Astrocyte of the cerebellum (primary cell): ENCODE results near the gene CLDN20.

Experiments used
- DNase-seq: peaks from one replicate; pipeline ENCODE4 v3.0.0-alpha.2; 2011; ENCODE audit warnings: low read depth
- H3K4me3 ChIP-seq: 2 replicates; pipeline ENCODE4 v1.5.1; 2011; ENCODE audit warnings: mild to moderate bottlenecking, low read depth, low read length, moderate library complexity
- in situ Hi-C: cut with HindIII; loops from 2 replicates; pipeline ENCODE4 v1.10.0; 2017; ENCODE audit warnings: low sequenced_read_pairs
- TF ChIP-seq, protein P1 (sequence below): IDR thresholded peaks from 2 replicates; pipeline ENCODE4 v1.5.1; 2012; ENCODE audit warnings: low read length, low read depth, moderate library complexity, mild to moderate bottlenecking; ENCODE audit errors: missing control alignments

The CLDN20 gene

DNA sequence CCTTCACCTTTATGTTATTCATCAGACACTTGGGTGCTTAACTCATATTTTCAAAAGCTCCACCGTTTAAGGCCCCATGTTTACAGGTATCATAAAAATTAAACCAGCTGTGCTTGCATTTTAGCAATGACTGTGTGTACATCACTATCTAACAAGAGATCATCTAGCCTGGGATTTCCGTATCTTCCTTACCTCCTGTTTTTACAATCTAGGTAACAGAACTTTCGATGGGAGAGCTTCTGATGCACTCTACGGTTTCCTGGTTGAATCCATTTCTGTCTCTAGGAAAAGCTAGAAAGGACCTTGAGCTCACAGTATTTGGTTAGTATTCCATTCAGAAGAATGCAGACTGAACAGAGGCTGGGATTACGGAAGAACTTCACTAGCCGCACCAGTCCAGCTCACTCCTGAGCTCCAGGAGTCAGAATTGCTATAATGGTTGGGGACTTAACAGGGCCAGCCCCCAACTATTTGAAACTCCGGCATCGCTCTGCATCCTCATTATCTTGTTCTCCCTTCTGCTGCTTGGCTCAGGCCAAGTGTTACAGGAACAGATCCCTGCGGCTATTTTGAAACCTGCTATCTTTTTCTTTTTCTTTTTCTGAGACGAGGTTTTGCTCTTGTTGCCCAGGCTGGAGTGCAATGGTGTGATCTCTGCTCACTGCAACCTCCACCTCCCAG is 13.0 kb upstream of the CLDN20 start:
- TF ChIP-seq, protein P1, sequence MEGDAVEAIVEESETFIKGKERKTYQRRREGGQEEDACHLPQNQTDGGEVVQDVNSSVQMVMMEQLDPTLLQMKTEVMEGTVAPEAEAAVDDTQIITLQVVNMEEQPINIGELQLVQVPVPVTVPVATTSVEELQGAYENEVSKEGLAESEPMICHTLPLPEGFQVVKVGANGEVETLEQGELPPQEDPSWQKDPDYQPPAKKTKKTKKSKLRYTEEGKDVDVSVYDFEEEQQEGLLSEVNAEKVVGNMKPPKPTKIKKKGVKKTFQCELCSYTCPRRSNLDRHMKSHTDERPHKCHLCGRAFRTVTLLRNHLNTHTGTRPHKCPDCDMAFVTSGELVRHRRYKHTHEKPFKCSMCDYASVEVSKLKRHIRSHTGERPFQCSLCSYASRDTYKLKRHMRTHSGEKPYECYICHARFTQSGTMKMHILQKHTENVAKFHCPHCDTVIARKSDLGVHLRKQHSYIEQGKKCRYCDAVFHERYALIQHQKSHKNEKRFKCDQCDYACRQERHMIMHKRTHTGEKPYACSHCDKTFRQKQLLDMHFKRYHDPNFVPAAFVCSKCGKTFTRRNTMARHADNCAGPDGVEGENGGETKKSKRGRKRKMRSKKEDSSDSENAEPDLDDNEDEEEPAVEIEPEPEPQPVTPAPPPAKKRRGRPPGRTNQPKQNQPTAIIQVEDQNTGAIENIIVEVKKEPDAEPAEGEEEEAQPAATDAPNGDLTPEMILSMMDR, result no peak
- in situ Hi-C loops, result loop anchor here (5.0 to 25.0 kb wide), 2 partner anchors 74 to 314 kb away; no protein-coding TSS in a partner anchor
- H3K4me3 ChIP-seq, result no peak overlapping the region

DNA sequence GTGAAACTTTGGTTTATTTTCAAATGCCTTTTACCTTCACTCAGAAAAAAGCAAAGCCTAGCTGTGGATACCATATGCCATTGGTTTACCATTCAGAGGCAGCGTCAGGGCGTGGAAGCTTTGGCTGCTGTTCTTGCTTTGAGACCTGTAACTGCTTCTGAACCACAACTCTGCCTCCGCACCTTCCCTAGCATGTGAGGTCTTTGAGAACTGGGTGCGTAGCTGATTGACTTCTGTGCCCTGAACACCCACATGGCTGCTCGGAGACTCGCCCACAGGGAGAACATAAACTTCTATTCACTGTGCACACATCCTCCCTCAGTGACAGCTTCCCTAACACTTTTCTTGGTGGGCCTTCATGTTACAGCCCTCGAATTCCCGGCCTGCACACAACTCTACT is 11.2 kb upstream of the CLDN20 start:
- in situ Hi-C loops, result loop anchor here (5.0 to 25.0 kb wide), 2 partner anchors 75 to 315 kb away; no protein-coding TSS in a partner anchor
- H3K4me3 ChIP-seq, result no peak overlapping the region
- no peak for DNase-seq
- TF ChIP-seq, protein P1, result no peak

More for the DNA sequence above, 13.0 kb upstream of the CLDN20 start:
- no peak for DNase-seq

DNA sequence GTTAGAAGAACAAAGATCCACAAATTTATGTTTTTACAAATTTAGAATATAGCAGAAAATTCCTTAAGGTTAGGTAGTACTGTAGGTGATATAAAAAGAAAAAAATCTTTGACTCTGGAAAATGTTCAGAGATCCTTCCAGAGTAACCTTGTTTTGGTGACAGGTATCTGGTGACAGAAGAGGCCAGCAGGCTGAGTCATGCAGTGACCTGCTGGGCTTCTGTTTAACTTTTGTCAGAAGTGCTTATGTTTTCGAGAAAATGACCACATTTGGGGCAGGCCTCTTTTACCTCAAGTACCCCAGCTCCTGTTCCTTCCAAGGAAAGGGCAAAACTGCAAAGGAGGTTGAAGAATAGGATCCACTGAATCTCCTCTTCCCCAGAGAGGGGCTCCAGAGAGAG is 10.5 kb upstream of the CLDN20 start:
- no peak overlapping the region for H3K4me3 ChIP-seq
- in situ Hi-C loops, result loop anchor here (5.0 to 25.0 kb wide), 2 partner anchors 76 to 316 kb away; no protein-coding TSS in a partner anchor
- no peak for DNase-seq
- TF ChIP-seq, protein P1, result no peak

DNA sequence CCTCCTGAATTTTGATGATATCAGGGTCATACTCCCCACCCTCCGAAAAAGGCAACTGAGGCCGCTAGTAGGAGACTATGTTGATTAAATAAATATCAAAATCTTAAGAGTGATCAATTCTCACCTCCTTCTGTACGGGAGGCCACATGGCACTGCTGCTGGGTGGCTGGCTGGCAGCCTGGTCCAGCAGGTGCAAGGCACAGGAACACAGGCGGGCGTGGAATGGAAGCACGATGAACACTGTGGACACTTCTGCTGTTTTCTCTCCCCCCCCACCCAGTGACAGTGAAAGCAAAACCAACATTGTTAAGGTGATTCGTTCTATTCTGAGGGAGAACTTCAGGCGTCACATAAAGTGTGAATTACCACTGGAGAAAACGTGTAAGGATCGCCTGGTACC is 9.7 kb upstream of the CLDN20 start:
- no peak overlapping the region for H3K4me3 ChIP-seq
- DNase-seq, result no peak
- TF ChIP-seq, protein P1, result no peak
- in situ Hi-C loops, result loop anchor here (5.0 to 25.0 kb wide), 2 partner anchors 77 to 317 kb away; no protein-coding TSS in a partner anchor

DNA sequence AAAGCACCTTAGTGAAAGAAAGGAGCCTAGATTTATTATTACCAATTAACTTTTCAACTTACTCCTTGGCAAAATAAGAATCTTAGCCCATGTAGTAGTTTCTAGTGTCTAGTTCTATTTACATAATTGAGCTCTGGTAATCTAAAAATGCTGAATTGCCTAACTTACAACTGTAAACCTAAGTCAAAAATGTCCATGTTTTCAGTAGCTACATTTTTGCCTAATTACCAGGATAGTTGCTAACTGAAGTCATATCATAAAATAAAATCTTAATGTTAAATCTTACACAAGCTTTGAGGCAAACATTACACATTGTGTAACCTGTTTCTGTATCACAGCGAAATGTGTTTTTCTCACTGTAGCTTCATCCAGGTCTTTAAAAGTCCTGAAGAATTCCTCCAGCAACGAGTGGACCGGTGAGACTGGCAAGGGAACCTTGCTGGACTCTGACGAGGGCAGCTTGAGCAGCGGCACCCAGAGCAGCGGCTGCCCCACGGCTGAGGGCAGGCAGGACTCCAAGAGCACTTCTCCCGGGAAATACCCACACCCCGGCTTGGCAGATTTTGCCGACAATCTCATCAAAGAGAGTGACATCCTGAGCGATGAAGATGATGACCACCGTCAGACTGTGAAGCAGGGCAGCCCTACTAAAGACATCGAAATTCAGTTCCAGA is 7.6 kb upstream of the CLDN20 start:
- TF ChIP-seq, protein P1, result no peak
- in situ Hi-C loops, result loop anchor here (25.0 kb wide), 1 partner anchor 319 kb away; no protein-coding TSS in a partner anchor
- H3K4me3 ChIP-seq, result no peak overlapping the region
- DNase-seq, result no peak

DNA sequence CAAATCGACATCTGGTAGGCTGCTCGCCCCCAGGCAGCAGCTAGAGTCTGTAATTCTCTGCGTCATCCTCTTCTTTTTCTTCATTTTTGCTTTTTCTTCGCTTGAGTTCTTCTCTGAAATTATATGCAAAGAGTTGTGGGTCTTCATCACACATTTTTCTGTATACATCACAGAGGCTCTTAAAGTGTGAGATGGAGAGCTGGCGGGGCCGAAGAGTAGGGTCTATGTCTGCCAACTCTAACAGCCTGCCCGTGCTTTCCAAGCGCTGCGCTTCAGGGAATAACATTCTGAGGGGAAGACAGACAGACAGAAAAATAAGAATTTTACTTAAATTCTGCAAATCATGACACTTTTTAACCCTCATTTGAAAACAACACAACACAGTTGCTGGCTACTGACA is 6.0 kb upstream of the CLDN20 start:
- TF ChIP-seq, protein P1, result no peak
- DNase-seq, result no peak
- H3K4me3 ChIP-seq, result no peak overlapping the region
- in situ Hi-C loops, result loop anchor here (25.0 kb wide), 1 partner anchor 320 kb away; no protein-coding TSS in a partner anchor
